NCI-H460 (cell line): ENCODE data around the gene DCDC1. TPM values are rescaled to one million over a fixed set of nuclear protein-coding genes. Genes with fewer than 3 reads are reported as not detected.
"Not testable (repeated sequence)": the region's sequence is repeated elsewhere in the genome, so short reads cannot be mapped to it uniquely, and the experiment has no call there.

Experiments used
- DNase-seq: peaks from one replicate; pipeline ENCODE4 v3.0.0-alpha.2; 2016; ENCODE audit warnings: low read depth; ENCODE audit errors: extremely low read depth
- total RNA-seq: library from RNA; depleted of rRNA; stranded (reverse); fragments of >200 nt; shearing (Covaris generic); gene quantifications from 2 replicates; pipeline ENCODE4 v1.2.3, GENCODE V29; 2014

Gene DCDC1
- total RNA-seq, 1 experiment from 2014 or later, result 0.05 TPM

- no peak for DNase-seq
These were observed 369.2 kb downstream of the DCDC1 start for GRCh38 chr11:31000381-31000780.

- DNase-seq, result no peak
These were observed 377.1 kb downstream of the DCDC1 start for GRCh38 chr11:30992513-30992849.

GRCh38 chr11:30991802-30992512 is 377.6 kb downstream of the DCDC1 start:
- DNase-seq, result no peak

GRCh38 chr11:30991376-30991775 is 378.2 kb downstream of the DCDC1 start:
- no peak for DNase-seq

- no peak for DNase-seq
These were observed 378.8 kb downstream of the DCDC1 start for GRCh38 chr11:30990625-30991296.

- DNase-seq, result no peak
These were observed 381.7 kb downstream of the DCDC1 start for GRCh38 chr11:30987819-30988218.

- no peak for DNase-seq
These were observed 384.0 kb downstream of the DCDC1 start for GRCh38 chr11:30985536-30985935.

GRCh38 chr11:30984827-30985226 is 384.7 kb downstream of the DCDC1 start:
- DNase-seq, result no peak

GRCh38 chr11:30984442-30984816 is 385.1 kb downstream of the DCDC1 start:
- DNase-seq, result no peak

GRCh38 chr11:30983776-30984441 is 385.6 kb downstream of the DCDC1 start:
- DNase-seq, result no peak

GRCh38 chr11:30983143-30983542 is 386.4 kb downstream of the DCDC1 start:
- no peak for DNase-seq

- DNase-seq, result no peak
These were observed 402.0 kb downstream of the DCDC1 start for GRCh38 chr11:30967579-30967978.

- peak; percentile 8 for DNase-seq
These were observed 409.0 kb downstream of the DCDC1 start for GRCh38 chr11:30960387-30960992.

- no peak for DNase-seq
These were observed 412.8 kb downstream of the DCDC1 start for GRCh38 chr11:30956751-30957150.

- DNase-seq, result no peak
These were observed 419.7 kb downstream of the DCDC1 start for GRCh38 chr11:30949838-30950237.

GRCh38 chr11:30947715-30948114 is 421.8 kb downstream of the DCDC1 start:
- not testable (repeated sequence) for DNase-seq

- no peak for DNase-seq
These were observed 430.7 kb downstream of the DCDC1 start for GRCh38 chr11:30938810-30939209.

GRCh38 chr11:30938171-30938570 is 431.4 kb downstream of the DCDC1 start:
- DNase-seq, result no peak

GRCh38 chr11:30936491-30936890 is 433.0 kb downstream of the DCDC1 start:
- no peak for DNase-seq

- DNase-seq, result no peak
These were observed 433.7 kb downstream of the DCDC1 start for GRCh38 chr11:30935861-30936260.

GRCh38 chr11:30926130-30926529 is 443.4 kb downstream of the DCDC1 start:
- no peak for DNase-seq

GRCh38 chr11:30921811-30922210 is 447.7 kb downstream of the DCDC1 start:
- no peak for DNase-seq
